Caco-2 (cell line): Measurements from ENCODE around the gene ZAP70. TPM values are rescaled to one million over a fixed set of nuclear protein-coding genes. Genes with fewer than 3 reads are reported as not detected.
A peak's percentile ranks its signal among the peaks of the same experiment; 100 is the strongest.

Experiments
- BruUV-seq: library from RNA; stranded (reverse); fragments of 400-500 nt; replicated peaks from 2 replicates; lab custom pipeline; 2021; lab: Mats Ljungman, UMichigan
- CTCF ChIA-PET: fragments of 300-600 bp; sonication (Branson Sonifier 250); formaldehyde crosslinking; loops from one replicate; lab custom pipeline; 2022; ENCODE audit warnings: antibody characterized with exemption; lab: Charles Lee
- POLR2A ChIA-PET: fragments of 300-600 bp; sonication (Branson Sonifier 250); formaldehyde crosslinking; loops from one replicate; lab custom pipeline; 2022; ENCODE audit warnings: antibody characterized with exemption; lab: Charles Lee
- DNase-seq, 2 experiments: peaks; one replicate each; pipeline versions ENCODE4 v3.0.0 to v3.0.0-alpha.2; 2020 to 2022
- H3K27me3 ChIP-seq: replicated peaks from 2 replicates; pipeline ENCODE4 v1.6.0; 2011; ENCODE audit warnings: low read length; ENCODE audit not compliant: control insufficient read depth, insufficient read depth
- H3K36me3 ChIP-seq: 2 replicates; pipeline ENCODE4 v1.5.1; 2011; ENCODE audit warnings: low read length; ENCODE audit not compliant: control insufficient read depth, insufficient read depth
- H3K4me1 ChIP-seq: fragments of 250-450 bp; sonication (Bioruptor Pico); 2 replicates; pipeline ENCODE4 v1.5.1; 2020; ENCODE audit warnings: mild to moderate bottlenecking
- H3K4me3 ChIP-seq: 2 replicates; pipeline ENCODE4 v1.5.1; 2011; ENCODE audit warnings: low read depth, mild to moderate bottlenecking, control low read depth, low read length
- H3K9me3 ChIP-seq: fragments of 250-450 bp; sonication (Bioruptor Pico); 2 replicates; pipeline ENCODE4 v1.5.1; 2020; ENCODE audit warnings: mild to moderate bottlenecking, moderate library complexity
- H3K27ac Mint-ChIP-seq: one replicate; pipeline ENCODE4 v1.8.0; 2022; ENCODE audit warnings: mixed read lengths; ENCODE audit not compliant: unreplicated experiment
- H3K27me3 Mint-ChIP-seq: one replicate; pipeline ENCODE4 v1.8.0; 2022; ENCODE audit warnings: mixed read lengths; ENCODE audit not compliant: insufficient read depth, unreplicated experiment
- H3K36me3 Mint-ChIP-seq: one replicate; pipeline ENCODE4 v1.8.0; 2022; ENCODE audit warnings: mild to moderate bottlenecking, mixed read lengths; ENCODE audit not compliant: insufficient read depth, unreplicated experiment
- H3K4me1 Mint-ChIP-seq: one replicate; pipeline ENCODE4 v1.8.0; 2022; ENCODE audit warnings: low read depth, mixed read lengths; ENCODE audit not compliant: unreplicated experiment
- H3K4me3 Mint-ChIP-seq: one replicate; pipeline ENCODE4 v1.8.0; 2022; ENCODE audit warnings: mild to moderate bottlenecking, moderate library complexity, mixed read lengths; ENCODE audit not compliant: unreplicated experiment
- H3K9me3 Mint-ChIP-seq: one replicate; pipeline ENCODE4 v1.8.0; 2022; ENCODE audit warnings: mixed read lengths; ENCODE audit not compliant: unreplicated experiment
- CTCF ChIP-seq, 2 experiments: fragments of 200-600 bp in 1 of 2; IDR thresholded peaks; 1 replicate in 1 of 2; 2 replicates in 1 of 2; pipeline versions ENCODE4 v1.5.1 to v1.8.0; 2011 to 2022; ENCODE audit warnings: antibody characterized with exemption in 1 of 2, control low read depth in 1 of 2, inconsistent platforms in 1 of 2, low read depth in 1 of 2, low read length in 1 of 2, mild to moderate bottlenecking in 1 of 2, moderate library complexity in 1 of 2; ENCODE audit not compliant: insufficient read depth in 1 of 2, severe bottlenecking in 1 of 2, unreplicated experiment in 1 of 2
- intact Hi-C: fragments of 100-400 bp; cut with micrococcal nuclease; formaldehyde crosslinking; loops from one replicate; pipeline ENCODE4 v1.10.0; 2022; ENCODE audit not compliant: unreplicated experiment
- total RNA-seq: library from RNA; stranded (reverse); gene quantifications from 2 replicates; pipeline ENCODE4 v1.2.3, GENCODE V29; 2022

ZAP70 gene
- total RNA-seq, 1 experiment from 2014 or later: 0.82 TPM

GRCh38 chr2:97720746-97721145, 7.4 kb downstream of the ZAP70 start:
- no peak overlapping the region for H3K4me3 Mint-ChIP-seq
- BruUV-seq: no TSS peak
- CTCF ChIA-PET: no interaction called here

GRCh38 chr2:97722227-97722626, 8.9 kb downstream of the ZAP70 start:
- Histone ChIP-seq H3K27me3 (no peaks in the 10 kb centered on the region), H3K36me3 (no peaks in the 10 kb centered on the region), H3K4me1 (peaks cover 8% of the 10 kb centered on the region), H3K9me3 (no peaks in the 10 kb centered on the region), H3K4me3 (no peak overlapping the region)
- Mint-ChIP-seq H3K36me3 (no peaks in the 10 kb centered on the region), H3K4me3 (no peak overlapping the region), H3K9me3 (peaks cover 3% of the 10 kb centered on the region), H3K4me1 (no peaks in the 10 kb centered on the region), H3K27ac (no peak overlapping the region), H3K27me3 (no peaks in the 10 kb centered on the region)
- ChIA-PET POLR2A (no interaction called here), CTCF (no interaction called here)
- no peak for TF ChIP-seq CTCF (IDR thresholded peaks at IDR 0.05; ENCODE audit: insufficient read depth in 1 of 2, low read depth in 1 of 2, low read length in 1 of 2, severe bottlenecking in 1 of 2, unreplicated experiment in 1 of 2)
- BruUV-seq: no TSS peak
- peak in 1 of 2 experiments; percentile 16 for DNase-seq
- intact Hi-C loops: no loop called here

More at GRCh38 chr2:97720746-97721145, 7.4 kb downstream of the ZAP70 start:
- H3K4me1 ChIP-seq: peaks cover 8% of the 10 kb centered on the region
- H3K9me3 ChIP-seq: no peaks in the 10 kb centered on the region
- H3K4me3 ChIP-seq: no peak overlapping the region
- TF ChIP-seq CTCF (IDR thresholded peaks at IDR 0.05; ENCODE audit: insufficient read depth in 1 of 2, low read depth in 1 of 2, low read length in 1 of 2, severe bottlenecking in 1 of 2, unreplicated experiment in 1 of 2): no peak
- Mint-ChIP-seq H3K27ac (no peak overlapping the region), H3K4me1 (peaks cover 7% of the 10 kb centered on the region), H3K36me3 (no peaks in the 10 kb centered on the region), H3K9me3 (no peaks in the 10 kb centered on the region), H3K27me3 (no peaks in the 10 kb centered on the region)
- no peak for DNase-seq
- POLR2A ChIA-PET: interaction anchor here (0.6 kb wide), 1 partner anchor 22 kb away, joined by 4 read pairs; no protein-coding TSS in a partner anchor
- intact Hi-C loops: no loop called here
- H3K36me3 ChIP-seq: no peaks in the 10 kb centered on the region
- H3K27me3 ChIP-seq: no peaks in the 10 kb centered on the region

- TF ChIP-seq CTCF (IDR thresholded peaks at IDR 0.05; ENCODE audit: insufficient read depth in 1 of 2, low read depth in 1 of 2, low read length in 1 of 2, severe bottlenecking in 1 of 2, unreplicated experiment in 1 of 2): no peak
- Histone ChIP-seq H3K4me3 (no peak overlapping the region), H3K4me1 (peaks cover 8% of the 10 kb centered on the region), H3K9me3 (no peaks in the 10 kb centered on the region), H3K36me3 (no peaks in the 10 kb centered on the region), H3K27me3 (no peaks in the 10 kb centered on the region)
- CTCF ChIA-PET: no interaction called here
- H3K36me3 Mint-ChIP-seq: no peaks in the 10 kb centered on the region
- H3K27me3 Mint-ChIP-seq: no peaks in the 10 kb centered on the region
- no peak for DNase-seq
- H3K4me3 Mint-ChIP-seq: no peak overlapping the region
- peaks cover 11% of the 10 kb centered on the region for H3K9me3 Mint-ChIP-seq
- peaks cover 10% of the 10 kb centered on the region for H3K4me1 Mint-ChIP-seq
- H3K27ac Mint-ChIP-seq: no peak overlapping the region
- no TSS peak for BruUV-seq
- POLR2A ChIA-PET: no interaction called here
- intact Hi-C loops: no loop called here
These were observed 10.0 kb downstream of the ZAP70 start for GRCh38 chr2:97723156-97724072.
